ENCODE measurements around the gene USB1. TPM values are rescaled to one million over a fixed set of nuclear protein-coding genes. Genes with fewer than 3 reads are reported as not detected.
A peak's percentile ranks its signal among the peaks of the same experiment; 100 is the strongest.

The USB1 gene
- total and polyA plus RNA-seq, 11 donors = 20.3 to 61.9 (median 34.4) TPM

- Histone ChIP-seq H3K27me3 (no peaks in the 10 kb centered on the region), H3K9me3 (no peaks in the 10 kb centered on the region), H3K4me3 (no peak overlapping the region), H3K36me3 (no peaks in the 10 kb centered on the region), H3K27ac (no peak overlapping the region), H3K4me1 (peaks cover 0 to 5% (median 0%) of the 10 kb centered on the region in 12 donors)
- ATAC-seq = no peak
- WGBS, 4 donors = 61 to 81% (median 74%) methylated on average over 5 of the region's 5 CpGs
- no peak for DNase-seq
- intact Hi-C loops (cut with DNase I) = no loop called here
- TF ChIP-seq POLR2A (IDR thresholded peaks at IDR 0.05) (no peak), CTCF (IDR thresholded peaks at IDR 0.05) (no peak)
Measured at GRCh38 chr16:58057121-58057520, 55.9 kb downstream of the USB1 start.

GRCh38 chr16:58057784-58058183 is 56.6 kb downstream of the USB1 start:
- H3K4me1 ChIP-seq = peaks cover 0 to 5% (median 0%) of the 10 kb centered on the region in 12 donors
- intact Hi-C loops (cut with DNase I) = no loop called here
- no peak overlapping the region for H3K27ac ChIP-seq
- H3K4me3 ChIP-seq = no peak overlapping the region
- H3K27me3 ChIP-seq = no peaks in the 10 kb centered on the region
- no peaks in the 10 kb centered on the region for H3K36me3 ChIP-seq
- TF ChIP-seq POLR2A (IDR thresholded peaks at IDR 0.05) (no peak), CTCF (IDR thresholded peaks at IDR 0.05) (no peak)
- DNase-seq (no peak), ATAC-seq (no peak)
- 81 to 88% (median 85%) methylated on average over 3 of the region's 3 CpGs for WGBS, 4 donors
- no peaks in the 10 kb centered on the region for H3K9me3 ChIP-seq

- Histone ChIP-seq H3K4me1 (peaks cover 0 to 31% (median 7%) of the 10 kb centered on the region in 12 donors), H3K27ac (peak overlapping the region in 1 of 12 donors; percentile 37), H3K36me3 (no peaks in the 10 kb centered on the region), H3K4me3 (no peak overlapping the region), H3K27me3 (no peaks in the 10 kb centered on the region), H3K9me3 (no peaks in the 10 kb centered on the region)
- DNase-seq (no peak), ATAC-seq (peak in 2 of 4 donors; percentile 13 to 27)
- no peak for TF ChIP-seq CTCF (IDR thresholded peaks at IDR 0.05)
- TF ChIP-seq POLR2A (IDR thresholded peaks at IDR 0.05) = no peak
- 83 to 92% (median 90%) methylated on average over 3 to 4 of the region's 4 CpGs for WGBS, 4 donors
- intact Hi-C loops (cut with DNase I) = no loop called here
Measured at GRCh38 chr16:58062821-58063220, 61.6 kb downstream of the USB1 start.

GRCh38 chr16:58063377-58064076 is 62.3 kb downstream of the USB1 start:
- H3K4me3 ChIP-seq = no peak overlapping the region
- H3K4me1 ChIP-seq = peaks cover 0 to 31% (median 7%) of the 10 kb centered on the region in 12 donors
- H3K27ac ChIP-seq = peak overlapping the region in 1 of 12 donors; percentile 37
- TF ChIP-seq POLR2A (IDR thresholded peaks at IDR 0.05) (no peak), CTCF (IDR thresholded peaks at IDR 0.05) (no peak)
- intact Hi-C loops (cut with DNase I) = no loop called here
- H3K36me3 ChIP-seq = no peaks in the 10 kb centered on the region
- H3K27me3 ChIP-seq = no peaks in the 10 kb centered on the region
- peak in 3 of 4 donors; percentile 38 to 58 (median 56) for ATAC-seq
- DNase-seq = no peak
- H3K9me3 ChIP-seq = no peaks in the 10 kb centered on the region
- WGBS, 4 donors = 22 to 40% (median 28%) methylated on average over 6 to 8 of the region's 8 CpGs

Measured in heart left ventricle (tissue), 16 donors.